Ishikawa (cell line): ENCODE results near the gene SYNE3.

Experiments used
- CEBPB ChIP-seq: IDR thresholded peaks from 2 replicates; pipeline ENCODE4 v1.6.1; 2012
- CREB1 ChIP-seq: IDR thresholded peaks from 2 replicates; pipeline ENCODE4 v1.6.1; 2012; ENCODE audit warnings: low read depth
- EGR1 ChIP-seq: IDR thresholded peaks from 2 replicates; pipeline ENCODE4 v1.6.1; 2012
- EP300 ChIP-seq: IDR thresholded peaks from 2 replicates; pipeline ENCODE4 v1.6.1; 2012; ENCODE audit warnings: borderline replicate concordance
- FOXM1 ChIP-seq: IDR thresholded peaks from 2 replicates; pipeline ENCODE4 v1.6.1; 2012; ENCODE audit warnings: low read depth, borderline replicate concordance
- NFIC ChIP-seq: IDR thresholded peaks from 2 replicates; pipeline ENCODE4 v1.6.1; 2012
- RAD21 ChIP-seq: IDR thresholded peaks from 2 replicates; pipeline ENCODE4 v1.6.1; 2012; ENCODE audit warnings: low read depth
- TAF1 ChIP-seq: IDR thresholded peaks from 2 replicates; pipeline ENCODE4 v1.6.1; 2012; ENCODE audit warnings: low read depth, mild to moderate bottlenecking
- TCF12 ChIP-seq: IDR thresholded peaks from 2 replicates; pipeline ENCODE4 v1.6.1; 2012; ENCODE audit warnings: low read depth
- TEAD4 ChIP-seq: IDR thresholded peaks from 2 replicates; pipeline ENCODE4 v1.6.1; 2012
- YY1 ChIP-seq: IDR thresholded peaks from 2 replicates; pipeline ENCODE4 v1.6.1; 2012; ENCODE audit warnings: low read depth
- ZBTB7A ChIP-seq: IDR thresholded peaks from 2 replicates; pipeline ENCODE4 v1.6.1; 2012; ENCODE audit warnings: low read depth
- TF ChIP-seq, protein P1 (sequence below): IDR thresholded peaks from 2 replicates; pipeline ENCODE4 v1.6.1; 2012; ENCODE audit warnings: low read depth, mild to moderate bottlenecking
- TF ChIP-seq, protein P2 (sequence below): IDR thresholded peaks from 2 replicates; pipeline ENCODE4 v1.6.1; 2012
- TF ChIP-seq, protein P3 (sequence below): IDR thresholded peaks from 2 replicates; pipeline ENCODE4 v1.6.1; 2012

SYNE3 gene

DNA sequence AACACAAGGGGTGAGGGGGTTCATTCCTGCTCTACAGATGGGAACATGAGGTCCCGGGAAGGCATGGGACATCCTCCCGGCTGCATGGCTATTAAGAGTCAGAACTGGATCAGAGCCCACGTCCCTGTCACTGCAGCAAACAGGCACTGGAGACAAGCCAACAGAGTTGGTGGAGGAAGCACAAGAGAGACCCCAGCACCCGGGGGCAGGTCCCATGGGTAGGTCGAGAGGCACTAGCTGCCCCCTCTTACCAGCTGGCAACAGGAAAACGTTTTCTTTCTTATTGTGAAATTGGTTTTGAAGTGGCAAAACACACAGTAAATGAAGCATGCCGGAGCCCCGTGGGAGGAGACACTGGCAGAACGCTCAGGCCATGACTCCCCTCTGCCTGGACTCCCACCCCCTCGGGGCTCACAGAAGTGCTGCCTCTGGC is 43.6 kb downstream of the SYNE3 start:
- TF ChIP-seq TAF1: no peak
- no peak for TF ChIP-seq CREB1
- no peak for TF ChIP-seq CEBPB
- no peak for TF ChIP-seq TCF12
- no peak for TF ChIP-seq YY1
- no peak for TF ChIP-seq ZBTB7A
- TF ChIP-seq, protein P1, sequence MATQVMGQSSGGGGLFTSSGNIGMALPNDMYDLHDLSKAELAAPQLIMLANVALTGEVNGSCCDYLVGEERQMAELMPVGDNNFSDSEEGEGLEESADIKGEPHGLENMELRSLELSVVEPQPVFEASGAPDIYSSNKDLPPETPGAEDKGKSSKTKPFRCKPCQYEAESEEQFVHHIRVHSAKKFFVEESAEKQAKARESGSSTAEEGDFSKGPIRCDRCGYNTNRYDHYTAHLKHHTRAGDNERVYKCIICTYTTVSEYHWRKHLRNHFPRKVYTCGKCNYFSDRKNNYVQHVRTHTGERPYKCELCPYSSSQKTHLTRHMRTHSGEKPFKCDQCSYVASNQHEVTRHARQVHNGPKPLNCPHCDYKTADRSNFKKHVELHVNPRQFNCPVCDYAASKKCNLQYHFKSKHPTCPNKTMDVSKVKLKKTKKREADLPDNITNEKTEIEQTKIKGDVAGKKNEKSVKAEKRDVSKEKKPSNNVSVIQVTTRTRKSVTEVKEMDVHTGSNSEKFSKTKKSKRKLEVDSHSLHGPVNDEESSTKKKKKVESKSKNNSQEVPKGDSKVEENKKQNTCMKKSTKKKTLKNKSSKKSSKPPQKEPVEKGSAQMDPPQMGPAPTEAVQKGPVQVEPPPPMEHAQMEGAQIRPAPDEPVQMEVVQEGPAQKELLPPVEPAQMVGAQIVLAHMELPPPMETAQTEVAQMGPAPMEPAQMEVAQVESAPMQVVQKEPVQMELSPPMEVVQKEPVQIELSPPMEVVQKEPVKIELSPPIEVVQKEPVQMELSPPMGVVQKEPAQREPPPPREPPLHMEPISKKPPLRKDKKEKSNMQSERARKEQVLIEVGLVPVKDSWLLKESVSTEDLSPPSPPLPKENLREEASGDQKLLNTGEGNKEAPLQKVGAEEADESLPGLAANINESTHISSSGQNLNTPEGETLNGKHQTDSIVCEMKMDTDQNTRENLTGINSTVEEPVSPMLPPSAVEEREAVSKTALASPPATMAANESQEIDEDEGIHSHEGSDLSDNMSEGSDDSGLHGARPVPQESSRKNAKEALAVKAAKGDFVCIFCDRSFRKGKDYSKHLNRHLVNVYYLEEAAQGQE: no peak
- TF ChIP-seq, protein P2, sequence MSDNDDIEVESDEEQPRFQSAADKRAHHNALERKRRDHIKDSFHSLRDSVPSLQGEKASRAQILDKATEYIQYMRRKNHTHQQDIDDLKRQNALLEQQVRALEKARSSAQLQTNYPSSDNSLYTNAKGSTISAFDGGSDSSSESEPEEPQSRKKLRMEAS: no peak
- no peak for TF ChIP-seq RAD21
- TF ChIP-seq FOXM1: no peak
- TF ChIP-seq, protein P3, sequence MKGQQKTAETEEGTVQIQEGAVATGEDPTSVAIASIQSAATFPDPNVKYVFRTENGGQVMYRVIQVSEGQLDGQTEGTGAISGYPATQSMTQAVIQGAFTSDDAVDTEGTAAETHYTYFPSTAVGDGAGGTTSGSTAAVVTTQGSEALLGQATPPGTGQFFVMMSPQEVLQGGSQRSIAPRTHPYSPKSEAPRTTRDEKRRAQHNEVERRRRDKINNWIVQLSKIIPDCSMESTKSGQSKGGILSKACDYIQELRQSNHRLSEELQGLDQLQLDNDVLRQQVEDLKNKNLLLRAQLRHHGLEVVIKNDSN: no peak
- no peak for TF ChIP-seq NFIC

DNA sequence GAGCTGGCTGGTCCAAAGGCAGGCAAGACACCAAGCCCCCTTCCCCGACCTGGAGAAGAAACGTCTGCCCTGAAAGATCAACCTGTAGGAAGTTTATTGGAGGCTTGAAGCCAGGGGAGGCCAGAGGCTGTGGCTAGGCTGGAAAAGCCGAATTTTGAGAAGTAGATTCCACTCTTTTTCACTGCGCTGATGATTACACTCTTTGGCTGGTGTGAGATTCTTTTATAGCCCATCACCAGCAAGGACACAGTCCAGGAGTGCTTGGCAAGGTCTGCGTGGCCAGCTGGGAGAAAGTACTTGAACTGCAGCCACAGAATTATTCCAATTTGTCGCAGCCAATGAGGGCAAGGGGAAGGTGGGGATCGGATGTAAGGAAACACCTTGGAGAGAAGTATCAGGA is 45.0 kb downstream of the SYNE3 start:
- TF ChIP-seq TEAD4 (no peak), RAD21 (no peak), CEBPB (no peak), FOXM1 (no peak), NFIC (no peak), ZBTB7A (no peak), TAF1 (no peak), YY1 (no peak), EP300 (no peak), CREB1 (no peak), EGR1 (no peak), TCF12 (no peak)
- TF ChIP-seq, protein P3: no peak
- TF ChIP-seq, protein P1: no peak
- TF ChIP-seq, protein P2: no peak

DNA sequence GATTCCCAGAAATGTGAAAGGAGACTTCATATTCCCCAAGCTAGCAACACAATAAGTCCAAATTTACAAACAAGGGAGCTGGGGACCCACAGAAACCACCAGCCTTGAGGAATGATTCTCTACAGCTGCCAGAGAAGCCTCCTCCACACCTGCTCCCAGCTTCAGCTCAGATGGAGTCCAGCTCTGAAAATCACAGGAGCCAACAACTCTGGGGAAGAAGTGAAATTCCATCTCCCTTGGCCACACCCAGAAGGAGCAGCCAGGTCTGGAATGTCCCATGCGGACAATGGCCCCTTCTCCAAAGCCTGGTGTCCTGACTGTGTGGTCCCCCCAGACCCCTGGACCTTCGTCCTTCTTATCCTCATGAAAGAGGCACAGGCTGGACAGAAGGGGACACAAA is 45.4 kb downstream of the SYNE3 start:
- TF ChIP-seq FOXM1 (no peak), CEBPB (no peak), EGR1 (no peak), RAD21 (no peak), TCF12 (no peak), TEAD4 (no peak), ZBTB7A (no peak), TAF1 (no peak), NFIC (no peak), YY1 (no peak), EP300 (no peak), CREB1 (no peak)
- TF ChIP-seq, protein P1: no peak
- TF ChIP-seq, protein P2: no peak
- TF ChIP-seq, protein P3: no peak

DNA sequence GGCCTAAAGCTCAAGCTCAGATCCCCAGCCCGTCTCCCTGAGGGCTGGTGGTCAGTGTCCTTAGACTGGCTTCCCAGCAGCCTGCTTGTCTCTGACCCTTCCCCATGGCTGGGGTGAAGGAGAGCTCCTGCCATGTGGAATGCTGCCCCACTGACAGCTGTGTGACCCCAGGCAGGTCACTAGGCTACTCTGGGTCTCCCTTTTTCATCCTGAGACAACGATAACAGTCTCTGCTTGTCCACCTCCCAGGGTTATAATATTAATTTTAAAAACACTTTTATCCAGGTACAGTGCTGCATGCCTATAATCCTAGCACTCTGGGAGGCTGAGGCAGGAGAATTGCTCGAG is 47.3 kb downstream of the SYNE3 start:
- TF ChIP-seq, protein P2: no peak
- no peak for TF ChIP-seq CREB1
- no peak for TF ChIP-seq NFIC
- TF ChIP-seq RAD21: no peak
- no peak for TF ChIP-seq FOXM1
- no peak for TF ChIP-seq TAF1
